Lower lobe of right lung (tissue), 2 donors: Measurements from ENCODE around the gene SLC29A1. TPM values are rescaled to one million over a fixed set of nuclear protein-coding genes. Genes with fewer than 3 reads are reported as not detected.

Experiments
- ATAC-seq, 2 donors: fragments of 200-7000 bp; cut with Tn5 transposase; one replicate each; pipeline ENCODE4 v1.9.1; 2020 to 2022; ENCODE audit warnings: mild to moderate bottlenecking in 2 of 2, moderate library complexity in 2 of 2
- DNase-seq: peaks from one replicate; pipeline ENCODE4 v3.0.0-alpha.2; 2020
- H3K27ac ChIP-seq: fragments of 200-600 bp; one replicate; pipeline ENCODE4 v1.8.0; 2022
- H3K27me3 ChIP-seq: fragments of 200-600 bp; one replicate; pipeline ENCODE4 v1.8.0; 2022; ENCODE audit warnings: low read depth
- H3K36me3 ChIP-seq: fragments of 200-600 bp; one replicate; pipeline ENCODE4 v1.8.0; 2022; ENCODE audit warnings: mild to moderate bottlenecking
- H3K4me1 ChIP-seq: fragments of 200-600 bp; one replicate; pipeline ENCODE4 v1.8.0; 2022
- H3K4me3 ChIP-seq: fragments of 200-600 bp; one replicate; pipeline ENCODE4 v1.8.0; 2022; ENCODE audit warnings: mild to moderate bottlenecking
- H3K9me3 ChIP-seq: fragments of 200-600 bp; one replicate; pipeline ENCODE4 v1.8.0; 2022
- intact Hi-C: fragments of 100-400 bp; cut with DNase I; formaldehyde crosslinking; loops from one replicate; pipeline ENCODE4 v1.11.0; 2022
- total RNA-seq: library from RNA; stranded (reverse); fragmentation: NEBNext Ultra II Directional; extraction: Animal tissue kit (Norgen Biotek cat#: 25700); gene quantifications from one replicate; pipeline ENCODE4 v1.2.1, GENCODE V29; 2021
- TF ChIP-seq, protein P1 (sequence below): fragments of 200-600 bp; IDR thresholded peaks from one replicate; pipeline ENCODE4 v1.8.0; 2022; ENCODE audit warnings: antibody characterized with exemption, mild to moderate bottlenecking
- donor health status: DM: no; HTN: yes; CAD: no; lungs with severe emphysema.

Gene SLC29A1
- total RNA-seq, 1 donor from 2014 or later: 36.2 TPM

DNA sequence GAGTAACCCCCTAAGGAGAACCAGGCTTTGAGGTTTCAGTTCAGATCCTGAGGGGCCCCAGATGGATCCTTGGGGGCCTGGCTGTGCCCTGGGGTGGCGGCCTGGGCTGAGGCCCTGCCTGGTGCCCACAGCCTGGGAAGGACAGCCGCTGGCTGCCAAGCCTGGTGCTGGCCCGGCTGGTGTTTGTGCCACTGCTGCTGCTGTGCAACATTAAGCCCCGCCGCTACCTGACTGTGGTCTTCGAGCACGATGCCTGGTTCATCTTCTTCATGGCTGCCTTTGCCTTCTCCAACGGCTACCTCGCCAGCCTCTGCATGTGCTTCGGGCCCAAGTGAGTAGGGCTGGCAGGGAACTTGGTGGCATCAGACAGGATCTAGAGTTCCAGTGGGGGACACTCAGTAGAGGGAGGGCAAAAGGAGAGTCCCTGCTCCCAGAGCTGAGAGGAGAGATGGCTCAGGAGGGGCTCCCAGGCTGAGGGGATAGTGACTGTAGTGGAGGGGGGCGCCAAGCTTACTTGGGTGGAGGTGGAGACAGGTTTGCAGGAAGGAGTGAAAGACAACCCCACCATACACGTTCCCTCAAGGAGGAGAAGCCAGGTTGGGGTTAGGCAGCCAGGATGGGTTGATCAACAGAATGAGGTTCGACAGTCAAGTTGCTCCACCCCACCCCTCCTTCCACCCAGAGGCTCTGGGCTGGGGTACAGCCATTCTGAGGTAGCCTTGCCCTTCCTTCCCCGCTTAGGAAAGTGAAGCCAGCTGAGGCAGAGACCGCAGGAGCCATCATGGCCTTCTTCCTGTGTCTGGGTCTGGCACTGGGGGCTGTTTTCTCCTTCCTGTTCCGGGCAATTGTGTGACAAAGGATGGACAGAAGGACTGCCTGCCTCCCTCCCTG, 9.5 kb downstream of the SLC29A1 start:
- no peak overlapping the region for H3K4me3 ChIP-seq
- H3K36me3 ChIP-seq: peaks cover 39% of the 10 kb centered on the region
- no peaks in the 10 kb centered on the region for H3K27me3 ChIP-seq
- TF ChIP-seq, protein P1, sequence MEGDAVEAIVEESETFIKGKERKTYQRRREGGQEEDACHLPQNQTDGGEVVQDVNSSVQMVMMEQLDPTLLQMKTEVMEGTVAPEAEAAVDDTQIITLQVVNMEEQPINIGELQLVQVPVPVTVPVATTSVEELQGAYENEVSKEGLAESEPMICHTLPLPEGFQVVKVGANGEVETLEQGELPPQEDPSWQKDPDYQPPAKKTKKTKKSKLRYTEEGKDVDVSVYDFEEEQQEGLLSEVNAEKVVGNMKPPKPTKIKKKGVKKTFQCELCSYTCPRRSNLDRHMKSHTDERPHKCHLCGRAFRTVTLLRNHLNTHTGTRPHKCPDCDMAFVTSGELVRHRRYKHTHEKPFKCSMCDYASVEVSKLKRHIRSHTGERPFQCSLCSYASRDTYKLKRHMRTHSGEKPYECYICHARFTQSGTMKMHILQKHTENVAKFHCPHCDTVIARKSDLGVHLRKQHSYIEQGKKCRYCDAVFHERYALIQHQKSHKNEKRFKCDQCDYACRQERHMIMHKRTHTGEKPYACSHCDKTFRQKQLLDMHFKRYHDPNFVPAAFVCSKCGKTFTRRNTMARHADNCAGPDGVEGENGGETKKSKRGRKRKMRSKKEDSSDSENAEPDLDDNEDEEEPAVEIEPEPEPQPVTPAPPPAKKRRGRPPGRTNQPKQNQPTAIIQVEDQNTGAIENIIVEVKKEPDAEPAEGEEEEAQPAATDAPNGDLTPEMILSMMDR: no peak
- DNase-seq (peak; percentile 38), ATAC-seq (no peak)
- peaks cover 38% of the 10 kb centered on the region for H3K4me1 ChIP-seq
- intact Hi-C loops: loop anchor here (10.0 kb wide), 1 partner anchor 58 kb away; no protein-coding TSS in a partner anchor
- peak overlapping the region; percentile 53 for H3K27ac ChIP-seq
- no peaks in the 10 kb centered on the region for H3K9me3 ChIP-seq

- Histone ChIP-seq H3K9me3 (no peaks in the 10 kb centered on the region), H3K4me3 (no peak overlapping the region), H3K36me3 (peaks cover 39% of the 10 kb centered on the region), H3K4me1 (peaks cover 43% of the 10 kb centered on the region), H3K27me3 (no peaks in the 10 kb centered on the region), H3K27ac (peak overlapping the region; percentile 53)
- peak; percentile 38 for DNase-seq
- intact Hi-C loops: loop anchor here (10.0 kb wide), 1 partner anchor 59 kb away; no protein-coding TSS in a partner anchor
- TF ChIP-seq, protein P1: no peak
- no peak for ATAC-seq
Observed at GRCh38 chr6:44233567-44234100, 10.2 kb downstream of the SLC29A1 start.

GRCh38 chr6:44234101-44235025, 11.0 kb downstream of the SLC29A1 start:
- H3K4me3 ChIP-seq: no peak overlapping the region
- peak; percentile 43 to 56 for ATAC-seq
- H3K27me3 ChIP-seq: no peaks in the 10 kb centered on the region
- H3K36me3 ChIP-seq: peaks cover 38% of the 10 kb centered on the region
- DNase-seq: peak; percentile 61
- H3K27ac ChIP-seq: peak overlapping the region; percentile 53
- H3K4me1 ChIP-seq: peaks cover 43% of the 10 kb centered on the region
- no peaks in the 10 kb centered on the region for H3K9me3 ChIP-seq
- intact Hi-C loops: loop anchor here (10.0 kb wide), 1 partner anchor 60 kb away; no protein-coding TSS in a partner anchor
- TF ChIP-seq, protein P1: peak; percentile 66

- DNase-seq (no peak), ATAC-seq (no peak)
- H3K27me3 ChIP-seq: no peaks in the 10 kb centered on the region
- no peak overlapping the region for H3K4me3 ChIP-seq
- peaks cover 29% of the 10 kb centered on the region for H3K36me3 ChIP-seq
- peaks cover 43% of the 10 kb centered on the region for H3K4me1 ChIP-seq
- intact Hi-C loops: loop anchor here (10.0 kb wide), 1 partner anchor 60 kb away; no protein-coding TSS in a partner anchor
- TF ChIP-seq, protein P1: no peak
- peak overlapping the region; percentile 53 for H3K27ac ChIP-seq
- H3K9me3 ChIP-seq: no peaks in the 10 kb centered on the region
Observed at GRCh38 chr6:44235269-44235668, 11.9 kb downstream of the SLC29A1 start.
